Epithelial cell of esophagus (primary cell): ENCODE measurements around the gene GRAMD2A.

Source experiments
- DNase-seq: peaks from one replicate; pipeline ENCODE4 v3.0.0; 2010; ENCODE audit warnings: low read depth
- H3K4me3 ChIP-seq: 2 replicates; pipeline ENCODE4 v1.5.1; 2011; ENCODE audit warnings: mild to moderate bottlenecking, low read length, control low read depth
- TF ChIP-seq, protein P1 (sequence below): IDR thresholded peaks from 2 replicates; pipeline ENCODE4 v1.5.1; 2011; ENCODE audit warnings: low read depth, mild to moderate bottlenecking, low read length, control low read depth, inconsistent platforms; ENCODE audit not compliant: insufficient read depth; ENCODE audit errors: missing control alignments

Gene GRAMD2A

GRCh38 chr15:72229947-72230196, 32.3 kb upstream of the GRAMD2A start:
- peak overlapping the region; percentile 96 for H3K4me3 ChIP-seq
- TF ChIP-seq, protein P1, sequence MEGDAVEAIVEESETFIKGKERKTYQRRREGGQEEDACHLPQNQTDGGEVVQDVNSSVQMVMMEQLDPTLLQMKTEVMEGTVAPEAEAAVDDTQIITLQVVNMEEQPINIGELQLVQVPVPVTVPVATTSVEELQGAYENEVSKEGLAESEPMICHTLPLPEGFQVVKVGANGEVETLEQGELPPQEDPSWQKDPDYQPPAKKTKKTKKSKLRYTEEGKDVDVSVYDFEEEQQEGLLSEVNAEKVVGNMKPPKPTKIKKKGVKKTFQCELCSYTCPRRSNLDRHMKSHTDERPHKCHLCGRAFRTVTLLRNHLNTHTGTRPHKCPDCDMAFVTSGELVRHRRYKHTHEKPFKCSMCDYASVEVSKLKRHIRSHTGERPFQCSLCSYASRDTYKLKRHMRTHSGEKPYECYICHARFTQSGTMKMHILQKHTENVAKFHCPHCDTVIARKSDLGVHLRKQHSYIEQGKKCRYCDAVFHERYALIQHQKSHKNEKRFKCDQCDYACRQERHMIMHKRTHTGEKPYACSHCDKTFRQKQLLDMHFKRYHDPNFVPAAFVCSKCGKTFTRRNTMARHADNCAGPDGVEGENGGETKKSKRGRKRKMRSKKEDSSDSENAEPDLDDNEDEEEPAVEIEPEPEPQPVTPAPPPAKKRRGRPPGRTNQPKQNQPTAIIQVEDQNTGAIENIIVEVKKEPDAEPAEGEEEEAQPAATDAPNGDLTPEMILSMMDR, result no peak
- DNase-seq, result no peak

DNA sequence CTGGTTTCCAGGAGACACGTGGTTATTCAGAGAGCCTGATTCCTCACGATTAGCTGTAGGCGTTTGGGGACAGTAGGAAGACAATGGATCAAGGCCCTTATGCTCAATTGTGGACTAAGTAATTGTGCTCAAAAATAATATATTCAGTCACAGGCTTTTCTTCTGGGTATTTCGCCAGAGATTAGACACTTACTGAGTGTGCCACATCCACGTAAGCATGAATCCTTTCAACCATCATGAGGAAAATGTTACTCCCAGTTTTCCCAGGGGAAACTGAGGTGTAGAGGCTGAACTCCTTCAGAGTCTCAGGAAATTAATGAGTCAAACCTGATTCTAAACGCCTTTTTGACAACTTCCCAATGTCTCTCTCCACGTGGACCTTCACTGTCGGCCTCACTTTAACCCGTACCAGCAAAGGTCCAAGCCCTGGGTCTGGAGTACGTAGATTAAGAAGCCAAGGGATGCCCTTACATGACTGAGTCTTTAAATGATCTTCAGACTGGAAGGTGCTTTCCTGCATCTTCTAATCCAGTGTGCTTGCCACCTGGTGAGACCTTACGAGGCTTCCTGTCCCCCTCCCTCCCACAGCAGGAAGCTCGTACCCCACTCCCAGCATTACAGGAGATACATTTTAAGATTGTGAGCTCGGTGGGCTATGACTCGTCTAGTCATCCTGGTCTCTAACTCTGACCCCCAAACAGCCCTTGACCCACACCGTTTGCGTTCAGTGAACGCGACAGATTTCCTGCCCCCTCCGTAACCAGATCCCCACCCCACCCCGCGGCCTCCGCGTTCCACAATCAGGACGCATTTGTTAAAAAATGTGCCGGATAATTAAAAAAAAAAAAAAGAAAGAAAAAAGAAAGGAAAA, 31.7 kb upstream of the GRAMD2A start:
- TF ChIP-seq, protein P1, result no peak
- H3K4me3 ChIP-seq, result peak overlapping the region; percentile 96
- peak; percentile 18 for DNase-seq

- H3K4me3 ChIP-seq, result peak overlapping the region; percentile 96
- no peak for DNase-seq
- TF ChIP-seq, protein P1, result no peak
These were observed 30.1 kb upstream of the GRAMD2A start for GRCh38 chr15:72227720-72228119.

GRCh38 chr15:72227192-72227586, 29.6 kb upstream of the GRAMD2A start:
- H3K4me3 ChIP-seq, result peak overlapping the region; percentile 96

GRCh38 chr15:72223278-72223677, 25.7 kb upstream of the GRAMD2A start:
- TF ChIP-seq, protein P1, result no peak
- DNase-seq, result no peak
- H3K4me3 ChIP-seq, result no peak overlapping the region

More at GRCh38 chr15:72227192-72227586, 29.6 kb upstream of the GRAMD2A start:
- DNase-seq, result peak; percentile 95
- TF ChIP-seq, protein P1, result no peak

GRCh38 chr15:72222393-72222792, 24.8 kb upstream of the GRAMD2A start:
- H3K4me3 ChIP-seq, result peak overlapping the region; percentile 34
- TF ChIP-seq, protein P1, result peak; percentile 37
- peak; percentile 98 for DNase-seq

- TF ChIP-seq, protein P1, result no peak
- DNase-seq, result no peak
These were observed 23.1 kb upstream of the GRAMD2A start for GRCh38 chr15:72220687-72221086.

More at GRCh38 chr15:72220687-72221086, 23.1 kb upstream of the GRAMD2A start:
- H3K4me3 ChIP-seq, result no peak overlapping the region
